Measurements from ENCODE around the gene HOXB4. TPM values are rescaled to one million over a fixed set of nuclear protein-coding genes. Genes with fewer than 3 reads are reported as not detected.

HOXB4 gene
- total and polyA plus RNA-seq, 2 donors (not counting 1 experiment from before 2014, with no cell fraction given), result 3.8 to 8.9 TPM

DNA sequence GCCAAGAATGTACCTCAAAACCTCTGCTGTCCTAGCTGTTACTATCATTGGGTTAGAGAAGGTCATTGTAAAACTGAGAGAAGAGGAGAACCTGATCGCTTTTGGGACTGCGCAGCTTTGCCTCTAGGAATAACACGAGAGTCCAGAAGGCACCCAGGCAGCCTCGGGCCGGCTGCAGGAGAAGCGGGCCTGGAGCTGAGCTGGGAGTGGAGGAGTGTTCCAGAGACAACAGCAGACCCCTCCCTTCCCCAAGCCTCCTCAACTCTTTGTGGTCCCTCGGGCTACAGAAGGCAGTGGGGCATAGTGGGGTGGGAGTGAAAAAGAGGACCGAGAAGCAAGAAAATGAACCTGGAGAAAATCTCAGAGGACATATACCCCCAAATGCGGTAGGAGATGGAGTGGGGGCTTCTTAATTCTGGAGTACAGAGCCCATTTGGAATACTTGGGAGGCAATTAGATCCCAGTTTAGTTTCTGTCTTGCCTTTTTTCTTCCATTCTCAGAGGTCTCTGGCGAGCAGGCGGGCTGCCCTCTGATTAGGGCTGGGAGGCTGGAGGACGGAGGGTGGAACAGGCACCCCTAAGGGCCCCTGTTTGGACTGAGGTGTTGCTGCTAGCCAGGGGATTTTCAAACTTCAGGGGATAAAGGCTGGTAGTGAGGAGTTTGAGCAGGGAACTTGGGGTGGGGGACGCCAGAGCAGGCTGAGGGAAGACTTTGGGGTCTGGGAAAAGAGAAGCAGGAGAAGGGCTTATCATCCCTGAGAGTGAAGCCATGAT lies 19.9 kb downstream of the HOXB4 start:
- no peak for TF ChIP-seq EZH2 (IDR thresholded peaks at IDR 0.05; ENCODE audit: low read length, missing control alignments)
- TF ChIP-seq, protein P1, sequence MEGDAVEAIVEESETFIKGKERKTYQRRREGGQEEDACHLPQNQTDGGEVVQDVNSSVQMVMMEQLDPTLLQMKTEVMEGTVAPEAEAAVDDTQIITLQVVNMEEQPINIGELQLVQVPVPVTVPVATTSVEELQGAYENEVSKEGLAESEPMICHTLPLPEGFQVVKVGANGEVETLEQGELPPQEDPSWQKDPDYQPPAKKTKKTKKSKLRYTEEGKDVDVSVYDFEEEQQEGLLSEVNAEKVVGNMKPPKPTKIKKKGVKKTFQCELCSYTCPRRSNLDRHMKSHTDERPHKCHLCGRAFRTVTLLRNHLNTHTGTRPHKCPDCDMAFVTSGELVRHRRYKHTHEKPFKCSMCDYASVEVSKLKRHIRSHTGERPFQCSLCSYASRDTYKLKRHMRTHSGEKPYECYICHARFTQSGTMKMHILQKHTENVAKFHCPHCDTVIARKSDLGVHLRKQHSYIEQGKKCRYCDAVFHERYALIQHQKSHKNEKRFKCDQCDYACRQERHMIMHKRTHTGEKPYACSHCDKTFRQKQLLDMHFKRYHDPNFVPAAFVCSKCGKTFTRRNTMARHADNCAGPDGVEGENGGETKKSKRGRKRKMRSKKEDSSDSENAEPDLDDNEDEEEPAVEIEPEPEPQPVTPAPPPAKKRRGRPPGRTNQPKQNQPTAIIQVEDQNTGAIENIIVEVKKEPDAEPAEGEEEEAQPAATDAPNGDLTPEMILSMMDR (conservative IDR thresholded peaks at IDR 0.05 in 1 of 2, IDR thresholded peaks at IDR 0.05 in 1 of 2; ENCODE audit: low read depth in 1 of 2, low read length in 2 of 2), result no peak
- Histone ChIP-seq H3K9ac (ENCODE audit: insufficient read depth, low read length) (peak overlapping the region; percentile 46), H3K27me3 (ENCODE audit: control insufficient read depth, insufficient read depth, low read length) (no peaks in the 10 kb centered on the region), H3K36me3 (ENCODE audit: control insufficient read depth, insufficient read depth, low read length) (peaks cover 15% of the 10 kb centered on the region), H3K9me3 (ENCODE audit: control insufficient read depth, insufficient read depth, low read depth, low read length) (no peaks in the 10 kb centered on the region), H3K4me3 (replicated peaks in 1 of 4; ENCODE audit: control extremely low read depth in 1 of 4, insufficient read depth in 1 of 4, low read depth in 3 of 4, low read length in 4 of 4) (peak overlapping the region; percentile 67 to 82 (median 75)), H3K4me2 (ENCODE audit: extremely low read depth, insufficient read depth, low read length) (peak overlapping the region; percentile 100), H3K79me2 (ENCODE audit: control insufficient read depth, insufficient read depth, low read length) (peaks cover 99% of the 10 kb centered on the region), H4K20me1 (ENCODE audit: control insufficient read depth, extremely low read depth, insufficient read depth, low read length) (no peaks in the 10 kb centered on the region), H3K4me1 (ENCODE audit: control insufficient read depth, extremely low read depth, insufficient read depth, low read length) (peaks cover 55% of the 10 kb centered on the region), H3K27ac (ENCODE audit: insufficient read depth, low read length) (peak overlapping the region; percentile 76), H2AFZ (ENCODE audit: low read length) (no peak overlapping the region)
- DNase-seq (ENCODE audit: low read depth in 2 of 2), result peak; percentile 28 to 32

- Histone ChIP-seq H3K79me2 (ENCODE audit: control insufficient read depth, insufficient read depth, low read length) (peaks cover 99% of the 10 kb centered on the region), H3K4me2 (ENCODE audit: extremely low read depth, insufficient read depth, low read length) (peak overlapping the region; percentile 100)
Observed at GRCh38 chr17:48556576-48557401, 21.4 kb downstream of the HOXB4 start.

More at GRCh38 chr17:48556576-48557401, 21.4 kb downstream of the HOXB4 start:
- peaks cover 19% of the 10 kb centered on the region for H3K36me3 ChIP-seq (ENCODE audit: control insufficient read depth, insufficient read depth, low read length)
- peak overlapping the region; percentile 76 for H3K27ac ChIP-seq (ENCODE audit: insufficient read depth, low read length)
- peak overlapping the region; percentile 42 for H3K9ac ChIP-seq (ENCODE audit: insufficient read depth, low read length)
- H3K4me1 ChIP-seq (ENCODE audit: control insufficient read depth, extremely low read depth, insufficient read depth, low read length), result peaks cover 59% of the 10 kb centered on the region
- H2AFZ ChIP-seq (ENCODE audit: low read length), result no peak overlapping the region
- H3K4me3 ChIP-seq (replicated peaks in 1 of 4; ENCODE audit: control extremely low read depth in 1 of 4, insufficient read depth in 1 of 4, low read depth in 3 of 4, low read length in 4 of 4), result peak overlapping the region; percentile 67 to 82 (median 75)
- no peak for TF ChIP-seq EZH2 (IDR thresholded peaks at IDR 0.05; ENCODE audit: low read length, missing control alignments)
- TF ChIP-seq, protein P1 (conservative IDR thresholded peaks at IDR 0.05 in 1 of 2, IDR thresholded peaks at IDR 0.05 in 1 of 2; ENCODE audit: low read depth in 1 of 2, low read length in 2 of 2), result no peak
- peak; percentile 61 to 89 for DNase-seq (ENCODE audit: low read depth in 2 of 2)
- no peaks in the 10 kb centered on the region for H3K27me3 ChIP-seq (ENCODE audit: control insufficient read depth, insufficient read depth, low read length)
- no peaks in the 10 kb centered on the region for H4K20me1 ChIP-seq (ENCODE audit: control insufficient read depth, extremely low read depth, insufficient read depth, low read length)
- no peaks in the 10 kb centered on the region for H3K9me3 ChIP-seq (ENCODE audit: control insufficient read depth, insufficient read depth, low read depth, low read length)
